Measurements from ENCODE around the gene CUX1.
"Not testable (repeated sequence)": the region's sequence is repeated elsewhere in the genome, so short reads cannot be mapped to it uniquely, and the experiment has no call there.

The CUX1 gene

DNA sequence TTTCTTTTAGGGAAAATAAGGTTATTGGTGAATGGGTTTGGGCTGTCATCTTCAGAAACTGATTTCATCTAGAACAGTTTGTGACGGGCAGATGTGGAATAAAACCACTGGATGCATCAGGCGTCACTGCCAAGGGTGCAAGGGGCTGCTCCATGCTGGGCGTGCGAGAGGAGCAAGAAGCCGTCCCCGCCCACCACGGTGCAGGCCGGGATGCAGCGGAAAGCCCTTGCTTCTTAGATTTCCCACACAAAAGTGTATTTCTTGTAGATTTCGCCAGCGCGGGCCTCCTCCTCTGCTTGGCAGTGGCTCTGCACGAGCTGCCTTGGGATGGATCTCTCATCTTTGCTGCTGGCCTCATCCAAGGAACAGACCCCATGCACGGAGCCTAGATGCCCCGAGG lies 189.3 kb downstream of the CUX1 start:
- DNase-seq (ENCODE audit: low read depth, low spot score): no peak

DNA sequence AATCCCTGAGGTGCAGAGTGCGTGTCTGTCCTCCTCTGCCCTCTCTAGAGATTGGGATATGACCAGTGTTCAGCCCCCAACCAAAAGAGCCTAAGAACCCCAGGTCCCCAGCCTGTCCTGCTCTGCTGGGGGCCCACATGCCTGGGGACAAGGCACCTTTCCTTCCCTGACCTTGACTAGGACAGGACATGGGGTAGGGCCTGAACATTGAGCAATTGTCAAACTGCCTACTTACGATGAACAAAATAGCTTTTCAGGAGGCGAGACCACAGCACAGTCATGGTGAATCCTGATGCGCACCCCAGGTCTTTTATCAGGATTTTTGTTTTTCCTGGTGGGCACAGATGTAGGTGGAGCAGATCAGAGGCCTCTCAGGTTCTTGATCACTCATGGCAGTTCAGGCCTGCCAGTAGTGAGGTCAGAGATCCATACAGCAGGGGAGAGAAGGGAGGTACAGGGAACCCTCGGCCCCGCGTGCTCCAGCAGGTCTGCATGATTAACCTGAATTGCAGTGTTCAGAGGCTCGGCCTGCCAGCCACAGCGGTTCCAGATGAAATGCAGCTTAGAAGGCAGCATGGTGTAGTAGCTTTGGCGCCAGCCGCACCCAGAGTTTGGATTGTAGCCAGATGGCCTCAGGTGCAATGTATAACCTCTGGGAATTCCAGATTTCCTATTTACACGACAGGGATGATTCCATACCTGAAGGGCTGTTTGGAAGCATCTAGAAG lies 191.3 kb downstream of the CUX1 start:
- DNase-seq (ENCODE audit: low read depth, low spot score): no peak

DNA sequence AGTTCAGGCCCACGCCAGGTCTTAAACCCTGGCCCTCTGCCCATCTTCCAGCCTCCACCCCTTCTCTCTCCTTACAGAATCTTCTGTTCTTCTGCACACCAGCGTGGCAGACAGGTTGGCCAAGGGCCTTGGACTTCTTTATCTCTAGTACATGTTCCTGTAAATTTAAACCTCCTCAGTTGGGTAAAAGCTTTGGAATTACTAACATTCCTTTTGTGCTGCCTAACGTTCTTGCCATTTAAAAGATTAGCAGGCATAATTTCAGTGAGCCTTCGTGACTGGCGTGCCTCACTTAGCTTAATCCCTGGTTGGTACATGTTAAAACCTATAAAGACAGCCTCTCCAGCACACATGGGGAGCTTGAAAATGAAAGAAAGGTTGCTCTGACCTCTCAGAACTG lies 192.2 kb downstream of the CUX1 start:
- DNase-seq (ENCODE audit: low read depth, low spot score): peak; percentile 79

DNA sequence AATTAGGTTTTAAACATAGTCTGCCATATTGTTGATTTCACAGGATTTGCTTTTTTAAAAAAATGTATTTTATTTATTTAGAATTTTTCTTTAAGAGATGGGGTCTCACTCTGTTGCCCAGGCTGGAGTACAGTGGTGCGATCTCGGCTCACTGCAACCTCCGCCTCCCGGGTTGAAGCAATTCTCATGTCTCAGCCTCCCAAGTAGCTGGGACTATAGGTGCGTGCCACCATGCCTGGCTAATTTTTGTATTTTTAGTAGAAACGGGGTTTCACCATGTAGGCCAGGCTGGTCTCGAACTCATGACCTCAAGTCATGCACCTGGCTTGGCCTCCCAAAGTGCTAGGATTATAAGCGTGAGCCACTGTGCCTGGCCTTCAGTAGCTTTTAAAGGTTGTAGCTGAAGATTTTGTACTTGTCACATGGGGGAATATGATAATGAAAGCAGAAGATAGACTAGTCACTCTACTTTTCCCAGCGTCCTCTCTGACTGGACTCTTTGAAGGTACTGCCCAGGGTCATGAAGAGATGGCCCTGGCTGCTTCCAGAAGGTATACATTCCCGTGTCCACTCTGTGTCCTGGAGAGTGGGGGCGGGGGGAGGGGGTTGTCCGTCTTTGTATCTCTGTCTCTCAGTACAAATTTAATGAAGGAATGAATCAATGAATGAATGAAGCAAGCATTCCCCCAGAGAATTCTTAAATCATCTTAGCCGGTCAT lies 194.8 kb downstream of the CUX1 start:
- DNase-seq (ENCODE audit: low read depth, low spot score): not testable (repeated sequence)

DNA sequence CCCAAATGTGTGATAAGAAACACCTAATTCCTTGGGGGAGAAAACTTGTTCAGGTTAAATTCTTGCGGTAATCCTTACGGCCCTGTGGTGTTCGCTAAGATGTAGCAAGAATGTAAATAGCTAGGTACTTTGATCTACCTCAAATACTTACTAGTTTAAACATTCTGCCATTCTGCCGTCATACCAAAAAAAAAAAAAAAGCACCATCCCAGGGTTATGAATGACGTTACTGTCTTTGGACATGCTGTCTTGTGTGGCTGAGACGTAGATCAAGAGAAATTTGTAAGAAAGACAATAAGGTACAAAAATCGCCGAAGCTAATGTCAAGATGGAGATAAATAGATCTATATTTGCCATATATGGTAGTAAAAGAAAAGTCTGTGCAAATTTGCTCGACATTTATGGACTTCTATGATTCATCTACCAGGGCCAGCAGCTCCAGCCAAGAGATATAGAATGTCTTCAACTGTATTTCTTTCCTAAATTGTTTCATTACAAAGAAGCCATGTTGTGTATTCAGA lies 195.6 kb downstream of the CUX1 start:
- DNase-seq (ENCODE audit: low read depth, low spot score): no peak

DNA sequence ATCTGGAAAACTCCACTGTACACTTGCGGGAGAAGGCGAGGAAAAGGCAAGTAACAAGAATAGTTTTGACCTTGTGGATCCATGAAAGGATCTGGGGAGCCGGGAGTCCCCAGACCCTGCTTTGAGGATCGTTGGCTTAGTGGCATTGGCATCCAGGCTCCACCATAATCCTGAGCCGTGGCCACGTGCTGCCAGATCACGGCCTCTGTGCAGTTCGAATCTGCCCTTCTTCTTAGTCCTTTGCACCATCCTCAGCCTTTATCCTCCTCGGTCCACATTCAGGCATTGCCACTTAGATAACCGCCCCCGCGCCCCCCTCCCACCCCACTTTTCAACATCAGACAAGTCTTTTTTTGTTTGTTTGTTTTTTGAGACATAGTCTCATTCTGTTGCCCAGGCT lies 201.4 kb downstream of the CUX1 start:
- DNase-seq (ENCODE audit: low read depth, low spot score): no peak

DNA sequence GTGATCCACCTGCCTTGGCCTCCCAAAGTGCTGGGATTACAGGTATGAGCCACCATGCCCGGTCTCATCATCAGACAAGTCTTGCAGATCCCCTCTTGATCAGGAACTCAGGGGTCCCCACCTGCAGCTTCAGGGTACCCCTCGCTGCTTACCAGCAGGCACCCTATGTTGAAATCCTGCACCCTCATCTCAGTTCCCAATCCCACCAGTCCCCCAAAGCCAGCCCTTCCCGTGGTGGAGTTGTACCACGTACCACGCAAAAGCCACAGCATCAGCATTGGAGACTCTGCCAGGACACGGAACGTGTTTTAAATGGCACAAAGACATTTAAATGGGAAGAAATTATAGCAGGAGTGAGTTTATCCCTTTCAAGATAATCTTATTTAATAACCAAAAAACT lies 202.0 kb downstream of the CUX1 start:
- DNase-seq (ENCODE audit: low read depth, low spot score): no peak

DNA sequence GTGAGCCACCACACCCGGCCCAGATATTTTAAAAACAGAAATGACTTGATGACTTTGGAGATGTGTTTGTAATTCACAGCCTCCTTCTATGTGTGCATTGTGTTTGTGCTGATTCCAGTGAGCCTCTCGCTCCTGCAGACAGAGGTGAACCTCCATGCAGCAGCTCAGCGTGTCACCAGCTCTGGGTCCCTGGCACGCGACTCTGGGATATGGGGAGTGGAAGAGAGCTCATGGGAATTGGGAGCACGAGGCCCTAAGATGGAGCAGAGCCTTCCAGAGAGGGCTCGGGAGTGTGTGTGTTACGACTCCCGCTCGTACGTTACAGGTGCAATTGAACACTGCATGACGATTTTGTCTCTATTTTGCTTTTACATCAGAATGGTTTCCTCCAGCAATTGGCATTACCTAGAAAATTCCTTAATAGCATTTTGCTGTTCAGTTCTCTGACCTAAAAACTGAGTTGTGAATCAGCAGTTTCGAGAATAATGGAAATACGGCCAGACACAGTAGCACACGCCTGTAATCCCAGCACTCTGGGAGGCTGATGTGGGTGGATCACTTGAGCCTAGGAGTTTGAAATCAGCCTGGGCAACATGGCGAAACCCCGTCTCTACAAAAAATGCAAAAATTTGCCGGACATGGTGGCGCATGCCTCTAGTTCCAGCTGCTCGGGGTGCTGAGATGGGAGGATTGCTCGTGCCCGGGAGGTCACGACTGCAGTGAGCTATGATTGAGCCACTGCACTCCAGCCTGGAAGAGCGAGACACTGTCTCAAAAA lies 204.6 kb downstream of the CUX1 start:
- DNase-seq (ENCODE audit: low read depth, low spot score): no peak

DNA sequence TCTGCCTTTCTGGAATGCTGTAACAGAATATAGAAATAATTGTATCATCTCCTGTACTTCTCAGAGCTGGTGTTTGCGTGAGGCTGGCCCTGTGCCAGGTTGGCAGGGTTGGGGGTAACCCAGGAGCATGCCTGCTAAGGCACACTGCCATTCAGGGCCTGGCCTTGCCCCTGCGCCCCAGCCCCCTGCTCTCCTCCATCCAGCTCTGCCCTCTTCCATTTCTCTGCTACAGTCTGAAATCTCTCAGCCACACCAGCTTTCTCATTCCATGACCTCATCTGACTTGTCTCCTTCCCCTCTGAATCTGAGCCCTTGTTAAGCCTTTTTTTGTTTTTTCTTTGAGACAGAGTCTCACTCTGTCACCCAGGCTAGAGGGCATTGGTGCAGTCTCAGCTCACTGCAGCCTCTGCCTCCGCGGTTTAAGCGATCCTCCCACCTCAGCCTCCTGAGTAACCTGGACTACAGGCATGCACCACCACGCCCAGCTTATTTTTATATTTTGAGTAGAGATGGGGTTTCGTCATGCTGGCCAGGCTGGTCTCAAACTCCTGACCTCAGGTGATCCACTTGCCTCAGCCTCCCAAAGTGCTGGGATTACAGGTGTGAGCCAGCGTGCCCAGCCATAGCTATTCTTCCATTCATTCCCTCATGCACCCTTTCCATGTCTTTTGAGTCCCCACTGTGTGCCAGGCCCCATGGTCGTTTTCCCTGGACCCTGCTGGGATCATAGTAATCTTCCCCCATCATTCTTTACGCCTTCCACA lies 206.8 kb downstream of the CUX1 start:
- no peak for DNase-seq (ENCODE audit: low read depth, low spot score)

DNA sequence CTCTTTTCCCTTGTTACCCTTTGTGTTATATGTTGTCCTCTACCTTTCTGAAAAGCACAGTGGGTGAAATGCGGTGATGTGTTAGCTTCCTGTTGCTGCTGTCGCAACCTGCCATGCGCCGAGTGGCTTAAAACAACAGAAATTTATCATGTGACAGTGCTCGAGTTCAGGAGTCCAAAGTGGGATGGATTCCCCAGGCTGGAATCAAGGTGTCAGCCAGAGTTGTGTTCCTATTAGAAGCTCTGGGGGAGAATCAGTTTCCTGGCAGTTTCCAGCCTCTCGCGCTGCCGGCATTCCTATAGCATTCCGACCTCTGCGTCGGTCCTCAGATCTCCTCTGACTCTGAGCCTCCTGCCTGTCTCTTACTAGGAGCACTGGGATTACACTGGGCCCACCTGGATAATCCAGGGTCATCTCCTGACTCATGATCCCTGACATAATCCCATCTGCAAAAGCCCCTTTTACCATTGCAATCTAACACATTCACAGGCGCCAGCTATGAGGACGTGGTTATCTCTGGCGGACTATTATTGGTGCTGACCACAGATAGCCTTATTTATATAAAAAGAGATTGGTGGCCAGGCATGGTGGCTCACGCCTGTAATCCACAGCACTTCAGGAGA lies 207.5 kb downstream of the CUX1 start:
- DNase-seq (ENCODE audit: low read depth, low spot score): no peak

DNA sequence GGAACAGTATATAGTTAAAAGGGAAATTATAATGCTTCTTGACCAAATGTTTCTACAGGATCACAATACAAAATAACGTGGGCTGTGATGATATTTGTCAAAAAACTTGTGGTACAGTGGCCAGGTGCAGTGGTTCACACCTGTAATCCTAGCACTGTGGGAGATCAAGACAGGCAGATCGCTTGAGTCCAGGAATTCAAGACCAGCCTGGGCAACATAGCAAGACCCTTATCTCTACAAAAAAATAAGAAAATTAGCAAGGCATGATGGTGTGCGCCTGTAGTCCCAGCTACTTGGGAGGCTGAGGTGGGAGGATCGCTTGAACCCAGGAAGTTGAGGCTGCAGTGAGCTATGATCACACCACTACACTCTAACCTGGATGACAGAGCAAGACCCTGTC lies 208.4 kb downstream of the CUX1 start:
- not testable (repeated sequence) for DNase-seq (ENCODE audit: low read depth, low spot score)

DNA sequence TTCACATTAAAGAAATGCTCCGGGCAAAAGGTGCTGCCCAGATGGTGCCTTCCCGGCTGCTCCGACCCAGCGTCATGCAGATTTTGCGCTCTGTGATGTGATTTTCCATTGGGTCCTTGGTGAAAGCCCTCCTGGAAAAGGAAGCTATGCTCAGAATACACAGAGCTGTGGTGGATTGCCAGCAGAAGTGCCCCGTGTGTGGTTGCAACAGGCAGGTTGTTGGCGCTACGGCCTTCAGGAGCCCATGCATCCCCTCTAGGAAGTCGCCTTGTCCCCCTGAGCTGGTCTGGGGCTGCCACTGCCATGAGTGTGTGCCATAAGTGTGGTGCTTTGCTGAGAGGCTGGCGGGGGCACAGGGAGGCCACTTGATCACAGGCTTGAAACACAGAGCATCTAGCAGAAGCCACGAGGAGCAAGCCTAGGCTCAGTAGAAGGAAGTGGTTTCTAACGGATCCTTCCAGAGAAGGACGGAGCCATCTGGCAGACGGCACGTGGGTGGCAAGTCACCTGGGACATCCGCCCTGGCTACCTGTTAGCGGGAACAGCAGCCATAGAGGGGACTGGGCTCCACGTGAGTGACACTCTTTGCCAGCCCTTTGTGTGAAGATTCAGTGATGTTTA lies 210.9 kb downstream of the CUX1 start:
- DNase-seq (ENCODE audit: low read depth, low spot score): no peak

DNA sequence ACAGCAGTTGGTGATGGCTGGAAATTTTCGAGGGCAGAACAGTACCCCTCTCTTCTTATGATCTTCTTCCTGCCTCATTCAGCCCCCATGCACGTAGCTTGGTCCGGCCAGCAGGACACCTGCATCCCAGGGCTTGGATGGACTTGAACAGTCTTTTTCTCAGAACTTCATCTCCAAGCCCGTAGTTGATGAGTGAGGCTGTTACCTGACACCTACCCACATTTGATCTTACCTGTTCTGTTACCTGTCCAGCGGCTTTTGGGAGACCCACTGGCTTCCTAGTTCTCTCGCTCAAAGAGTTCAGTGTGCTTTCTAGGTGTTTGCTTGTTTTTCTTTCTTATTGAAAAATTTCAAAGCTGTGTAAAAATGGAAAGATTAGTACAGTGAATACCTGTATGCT lies 212.2 kb downstream of the CUX1 start:
- no peak for DNase-seq (ENCODE audit: low read depth, low spot score)

DNA sequence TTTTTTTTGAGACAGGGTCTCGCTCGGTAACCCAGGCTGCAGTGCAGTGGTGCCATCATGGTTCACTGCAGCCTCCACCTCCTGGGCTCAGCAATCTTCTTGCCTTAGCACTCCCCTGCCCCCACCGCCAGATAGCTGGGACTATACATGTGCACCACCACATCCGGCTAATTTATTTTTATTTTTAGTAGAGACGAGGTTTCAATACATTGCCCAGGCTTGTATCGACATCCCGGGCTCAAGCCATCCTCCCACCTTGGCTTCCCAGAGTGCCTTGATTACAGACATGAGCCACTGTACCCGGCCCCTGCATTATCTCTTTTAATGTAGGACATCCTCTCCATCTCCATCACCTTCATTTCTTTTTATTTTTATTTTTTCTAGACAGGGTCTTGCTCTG lies 213.3 kb downstream of the CUX1 start:
- no peak for DNase-seq (ENCODE audit: low read depth, low spot score)

DNA sequence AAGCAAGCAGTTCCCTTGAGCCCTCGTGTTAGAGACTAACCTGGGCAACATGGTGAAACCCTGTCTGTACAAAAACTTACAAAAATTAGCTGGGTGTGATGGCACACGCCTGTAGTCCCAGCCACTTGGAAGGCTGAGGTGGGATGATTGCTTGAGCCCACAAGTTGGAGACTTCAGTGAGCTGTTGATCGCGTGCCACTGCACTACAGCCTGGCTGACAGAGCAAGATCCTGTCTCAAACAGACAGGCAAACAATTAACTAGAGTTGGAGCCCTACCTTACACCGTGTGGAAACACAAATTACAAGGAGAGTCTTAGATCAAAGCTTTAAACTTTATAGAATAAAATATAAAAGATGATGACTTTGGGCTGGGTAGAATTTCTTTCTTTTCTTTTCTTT lies 219.5 kb downstream of the CUX1 start:
- no peak for DNase-seq (ENCODE audit: low read depth, low spot score)

DNA sequence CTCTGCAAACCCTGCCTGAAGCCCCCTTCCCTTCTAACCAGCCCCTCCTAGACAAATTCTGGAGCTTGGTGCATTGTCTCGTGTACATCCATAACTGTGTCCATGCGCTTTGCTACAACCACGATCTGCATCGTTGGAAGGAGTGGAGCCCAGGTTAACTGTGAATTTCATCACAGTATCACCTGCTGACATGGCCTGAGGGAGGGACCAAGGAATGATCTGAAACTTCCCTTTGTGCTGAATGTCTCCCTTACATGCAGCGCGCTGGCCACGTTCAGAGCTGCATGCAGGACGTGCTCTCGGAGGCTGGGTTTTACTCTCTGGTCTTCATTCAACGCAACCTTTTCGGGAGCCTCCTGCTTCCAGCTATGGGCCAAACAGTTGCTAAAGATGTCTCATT lies 222.3 kb downstream of the CUX1 start:
- no peak for DNase-seq (ENCODE audit: low read depth, low spot score)

DNA sequence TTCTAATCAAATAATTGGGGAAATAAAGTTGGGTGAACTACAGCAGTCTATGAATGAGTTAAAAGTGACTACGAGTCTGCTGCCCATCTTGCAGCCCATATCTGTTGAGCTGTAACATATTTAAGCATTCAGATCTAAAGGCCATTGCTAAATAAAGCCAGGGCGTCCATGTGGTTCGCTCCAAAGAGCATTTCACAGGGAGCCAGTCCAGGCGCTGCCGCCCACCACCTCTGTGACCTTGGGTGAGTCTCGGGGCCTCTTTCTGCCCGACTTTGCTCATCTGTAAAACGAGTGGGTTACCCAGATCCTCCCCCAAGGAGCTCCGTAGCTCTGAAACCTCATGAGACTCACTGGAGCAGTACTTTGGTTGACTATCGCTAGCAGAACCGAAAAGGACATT lies 223.1 kb downstream of the CUX1 start:
- no peak for DNase-seq (ENCODE audit: low read depth, low spot score)

DNA sequence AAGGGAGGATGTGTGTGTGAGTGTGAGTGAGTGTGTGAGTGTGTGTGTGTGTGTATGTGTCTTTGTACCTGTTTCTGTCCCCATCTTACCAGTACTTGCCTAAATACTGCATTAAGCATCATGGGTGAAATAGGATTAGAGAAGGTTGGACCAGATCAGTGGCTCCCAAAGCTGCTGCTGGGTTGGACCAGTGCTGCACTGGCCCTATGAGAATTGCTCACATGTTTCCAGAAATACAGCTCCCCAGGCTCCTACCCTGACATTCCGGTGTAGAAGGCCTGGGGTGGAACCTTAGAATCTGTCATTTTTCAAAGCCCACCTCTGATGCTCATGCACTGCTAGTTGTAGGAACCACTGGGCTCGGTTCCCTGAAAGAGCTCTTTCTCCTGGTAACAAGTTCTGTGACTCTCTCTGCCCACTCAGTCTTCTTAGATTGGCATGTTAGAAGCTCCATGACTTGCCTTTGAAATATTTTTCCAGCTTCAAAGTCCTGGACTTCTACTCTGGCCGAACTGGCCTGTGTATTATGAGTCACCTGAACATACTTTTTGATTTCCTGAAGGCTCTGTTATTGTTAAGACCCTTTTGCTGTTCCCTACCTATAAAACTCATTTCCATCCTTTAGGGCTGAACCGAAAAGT lies 224.7 kb downstream of the CUX1 start:
- peak; percentile 82 for DNase-seq (ENCODE audit: low read depth, low spot score)

DNA sequence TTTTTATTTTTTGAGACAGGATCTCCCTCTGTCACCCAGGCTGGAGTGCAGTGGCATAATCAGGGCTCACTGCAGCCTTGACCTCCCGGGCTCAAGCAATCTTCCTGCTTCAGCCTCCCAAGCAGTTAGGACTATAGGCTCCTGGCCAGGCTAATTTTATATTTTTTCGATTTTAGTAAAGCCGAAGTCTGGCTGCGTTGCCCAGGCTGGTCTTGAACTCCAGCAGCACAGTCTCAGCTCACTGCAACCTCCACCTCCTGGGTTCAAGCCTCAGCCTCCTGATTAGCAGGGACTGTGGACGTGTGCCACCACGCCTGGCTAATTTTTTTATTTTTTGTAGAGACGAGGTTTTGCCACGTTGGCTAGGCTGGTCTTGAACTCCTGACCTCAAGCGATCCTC lies 225.4 kb downstream of the CUX1 start:
- DNase-seq (ENCODE audit: low read depth, low spot score): not testable (repeated sequence)

DNA sequence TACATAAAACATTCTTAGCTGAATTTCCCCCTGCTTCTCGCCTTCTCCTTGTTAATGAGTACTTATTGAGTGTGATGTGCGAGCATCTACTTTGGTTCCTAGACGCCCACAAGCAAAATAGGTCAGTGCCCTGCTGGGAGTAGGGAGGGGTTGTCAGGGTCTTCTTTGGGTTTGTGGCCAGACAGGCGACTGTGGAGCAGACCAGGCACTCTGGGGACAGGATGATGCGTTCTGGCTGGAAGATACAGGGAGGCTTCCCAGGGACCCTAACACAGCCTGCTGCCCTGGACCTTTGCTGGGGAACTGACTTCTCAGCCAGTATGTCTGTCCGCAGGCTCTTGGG lies 227.2 kb downstream of the CUX1 start:
- DNase-seq (ENCODE audit: low read depth, low spot score): no peak

Data from astrocyte of the hippocampus (primary cell).